ENCODE results near the gene TCERG1L. TPM values are rescaled to one million over a fixed set of nuclear protein-coding genes. Genes with fewer than 3 reads are reported as not detected.

TCERG1L gene
- total RNA-seq, 1 donor from 2014 or later: not detected

DNA sequence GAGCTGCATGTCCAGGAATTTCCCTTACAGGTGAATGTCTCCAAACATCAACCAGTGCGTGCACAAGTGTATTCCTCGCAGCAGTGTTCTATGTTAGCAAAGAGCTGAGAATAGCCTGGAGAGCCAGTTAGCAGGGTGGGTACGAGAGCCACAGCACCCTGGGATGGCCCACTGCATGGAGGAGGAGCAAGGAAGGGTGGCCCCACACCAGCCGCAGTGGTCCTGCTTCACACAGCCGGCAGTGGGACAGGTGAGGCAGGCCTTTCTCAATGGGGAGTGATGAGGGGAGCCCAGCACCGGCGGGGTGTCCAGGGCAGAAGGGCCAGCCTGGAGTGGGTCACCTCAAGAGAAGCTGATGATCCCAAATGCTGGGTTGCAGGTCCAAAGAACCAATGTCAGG is 240.7 kb downstream of the TCERG1L start:
- DNase-seq: no peak
- intact Hi-C loops (cut with micrococcal nuclease): no loop called here
- H3K9me3 Mint-ChIP-seq: no peaks in the 10 kb centered on the region

DNA sequence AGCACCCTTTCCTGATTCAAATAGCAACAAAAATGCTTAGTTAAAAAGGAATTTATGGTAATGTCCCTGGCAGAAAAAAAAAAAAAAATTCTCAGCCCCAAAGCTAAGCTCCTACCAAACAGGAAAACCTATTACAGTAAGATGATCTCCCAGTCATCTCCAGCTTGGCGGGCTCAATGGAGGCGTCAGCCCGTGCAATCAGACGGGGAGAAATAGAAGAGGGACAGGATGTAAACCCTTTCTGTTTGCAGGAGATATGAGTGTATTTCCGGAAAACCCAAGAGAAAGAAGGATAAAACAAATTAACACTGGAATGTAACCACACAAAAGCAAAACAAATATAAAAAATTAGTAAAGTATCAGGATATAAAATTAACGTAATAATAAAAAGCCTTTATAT is 242.8 kb downstream of the TCERG1L start:
- H3K27me3 Mint-ChIP-seq: no peaks in the 10 kb centered on the region
- intact Hi-C loops (cut with micrococcal nuclease): no loop called here
- no peaks in the 10 kb centered on the region for H3K9me3 Mint-ChIP-seq
- H3K27ac Mint-ChIP-seq: no peak overlapping the region
- no peak overlapping the region for H3K4me3 Mint-ChIP-seq
- no peaks in the 10 kb centered on the region for H3K4me1 Mint-ChIP-seq
- no peaks in the 10 kb centered on the region for H3K36me3 Mint-ChIP-seq (ENCODE audit: low read depth)
- DNase-seq: no peak

More for the DNA sequence above, 240.7 kb downstream of the TCERG1L start:
- Mint-ChIP-seq H3K4me3 (no peak overlapping the region), H3K36me3 (ENCODE audit: low read depth) (no peaks in the 10 kb centered on the region), H3K27ac (no peak overlapping the region), H3K27me3 (no peaks in the 10 kb centered on the region), H3K4me1 (no peaks in the 10 kb centered on the region)

- no peaks in the 10 kb centered on the region for H3K27me3 Mint-ChIP-seq
- no peaks in the 10 kb centered on the region for H3K4me1 Mint-ChIP-seq
- H3K27ac Mint-ChIP-seq: no peak overlapping the region
- intact Hi-C loops (cut with micrococcal nuclease): no loop called here
- no peaks in the 10 kb centered on the region for H3K36me3 Mint-ChIP-seq (ENCODE audit: low read depth)
- no peak overlapping the region for H3K4me3 Mint-ChIP-seq
- no peaks in the 10 kb centered on the region for H3K9me3 Mint-ChIP-seq
- no peak for DNase-seq
Observed at GRCh38 chr10:131068311-131068710, 243.2 kb downstream of the TCERG1L start.

GRCh38 chr10:131067690-131068089 is 243.8 kb downstream of the TCERG1L start:
- Mint-ChIP-seq H3K4me1 (no peaks in the 10 kb centered on the region), H3K27me3 (no peaks in the 10 kb centered on the region), H3K4me3 (no peak overlapping the region), H3K9me3 (no peaks in the 10 kb centered on the region), H3K27ac (no peak overlapping the region), H3K36me3 (ENCODE audit: low read depth) (no peaks in the 10 kb centered on the region)
- DNase-seq: no peak
- intact Hi-C loops (cut with micrococcal nuclease): no loop called here

GRCh38 chr10:131065673-131066305 is 245.7 kb downstream of the TCERG1L start:
- Mint-ChIP-seq H3K27ac (no peak overlapping the region), H3K4me1 (no peaks in the 10 kb centered on the region), H3K4me3 (no peak overlapping the region), H3K36me3 (ENCODE audit: low read depth) (no peaks in the 10 kb centered on the region), H3K27me3 (no peaks in the 10 kb centered on the region), H3K9me3 (no peaks in the 10 kb centered on the region)
- intact Hi-C loops (cut with micrococcal nuclease): no loop called here
- DNase-seq: no peak

GRCh38 chr10:131063311-131063710 is 248.2 kb downstream of the TCERG1L start:
- H3K4me1 Mint-ChIP-seq: no peaks in the 10 kb centered on the region
- DNase-seq: no peak
- no peaks in the 10 kb centered on the region for H3K27me3 Mint-ChIP-seq

GRCh38 chr10:131062621-131063260 is 248.8 kb downstream of the TCERG1L start:
- DNase-seq: no peak
- intact Hi-C loops (cut with micrococcal nuclease): no loop called here
- Mint-ChIP-seq H3K36me3 (ENCODE audit: low read depth) (no peaks in the 10 kb centered on the region), H3K27ac (no peak overlapping the region), H3K4me1 (no peaks in the 10 kb centered on the region), H3K4me3 (no peak overlapping the region), H3K27me3 (no peaks in the 10 kb centered on the region), H3K9me3 (no peaks in the 10 kb centered on the region)

More at GRCh38 chr10:131063311-131063710, 248.2 kb downstream of the TCERG1L start:
- Mint-ChIP-seq H3K27ac (no peak overlapping the region), H3K4me3 (no peak overlapping the region), H3K36me3 (ENCODE audit: low read depth) (no peaks in the 10 kb centered on the region), H3K9me3 (no peaks in the 10 kb centered on the region)
- intact Hi-C loops (cut with micrococcal nuclease): no loop called here

DNA sequence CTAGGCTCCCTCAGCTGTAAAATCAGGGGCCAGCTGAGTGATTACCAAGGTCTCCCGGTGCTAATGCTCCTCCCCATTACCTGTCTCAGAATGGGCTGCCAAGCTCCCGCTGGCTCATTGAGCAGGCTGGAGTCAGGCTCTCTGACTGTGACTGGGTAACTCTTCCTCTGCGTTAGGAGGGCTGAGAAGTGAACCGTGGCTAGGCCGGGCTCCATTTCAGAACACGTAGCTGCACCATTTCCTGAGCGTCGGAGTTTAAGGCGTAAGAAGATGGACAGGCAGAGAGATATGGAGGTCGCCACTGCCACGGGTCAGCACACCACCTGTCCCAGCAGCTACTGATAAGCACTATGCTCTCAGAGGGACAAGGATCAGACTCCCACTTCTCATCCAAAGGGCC is 250.3 kb downstream of the TCERG1L start:
- H3K27me3 Mint-ChIP-seq: no peaks in the 10 kb centered on the region
- H3K4me3 Mint-ChIP-seq: no peak overlapping the region
- H3K27ac Mint-ChIP-seq: no peak overlapping the region
- no peaks in the 10 kb centered on the region for H3K4me1 Mint-ChIP-seq
- intact Hi-C loops (cut with micrococcal nuclease): no loop called here
- H3K9me3 Mint-ChIP-seq: no peaks in the 10 kb centered on the region
- no peak for DNase-seq
- H3K36me3 Mint-ChIP-seq (ENCODE audit: low read depth): no peaks in the 10 kb centered on the region

- H3K36me3 Mint-ChIP-seq (ENCODE audit: low read depth): no peaks in the 10 kb centered on the region
Observed at GRCh38 chr10:131059881-131060280, 251.6 kb downstream of the TCERG1L start.

GRCh38 chr10:131058799-131059198 is 252.7 kb downstream of the TCERG1L start:
- Mint-ChIP-seq H3K27ac (no peak overlapping the region), H3K4me1 (no peaks in the 10 kb centered on the region), H3K36me3 (ENCODE audit: low read depth) (no peaks in the 10 kb centered on the region), H3K9me3 (no peaks in the 10 kb centered on the region), H3K4me3 (no peak overlapping the region), H3K27me3 (no peaks in the 10 kb centered on the region)
- DNase-seq: no peak
- intact Hi-C loops (cut with micrococcal nuclease): no loop called here

More at GRCh38 chr10:131059881-131060280, 251.6 kb downstream of the TCERG1L start:
- no peaks in the 10 kb centered on the region for H3K27me3 Mint-ChIP-seq
- no peaks in the 10 kb centered on the region for H3K9me3 Mint-ChIP-seq
- DNase-seq: no peak
- H3K4me3 Mint-ChIP-seq: no peak overlapping the region
- no peak overlapping the region for H3K27ac Mint-ChIP-seq
- intact Hi-C loops (cut with micrococcal nuclease): no loop called here
- H3K4me1 Mint-ChIP-seq: no peaks in the 10 kb centered on the region

DNA sequence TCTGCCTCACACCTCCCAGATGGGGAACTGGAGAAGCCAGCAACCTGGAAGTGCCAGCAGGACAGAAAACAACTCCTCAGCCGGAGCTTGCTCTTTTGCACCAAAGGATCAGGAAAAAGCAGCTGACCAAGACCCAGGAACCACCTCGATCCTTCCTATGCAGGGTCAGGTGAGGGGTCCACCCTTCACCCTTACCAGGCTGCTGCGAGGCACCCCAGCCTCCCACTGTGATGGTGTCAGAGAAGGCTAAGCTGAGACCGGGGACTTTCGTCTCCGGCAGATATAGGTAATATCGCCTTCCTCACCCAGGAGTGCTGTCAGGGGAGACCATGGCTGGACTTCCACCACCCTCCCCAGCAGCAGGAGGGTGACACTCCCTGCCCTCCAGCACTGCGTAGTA is 254.7 kb downstream of the TCERG1L start:
- intact Hi-C loops (cut with micrococcal nuclease): no loop called here
- no peak overlapping the region for H3K4me3 Mint-ChIP-seq
- DNase-seq: no peak
- H3K36me3 Mint-ChIP-seq (ENCODE audit: low read depth): no peaks in the 10 kb centered on the region
- H3K27me3 Mint-ChIP-seq: no peaks in the 10 kb centered on the region
- no peaks in the 10 kb centered on the region for H3K9me3 Mint-ChIP-seq
- H3K4me1 Mint-ChIP-seq: no peaks in the 10 kb centered on the region
- H3K27ac Mint-ChIP-seq: no peak overlapping the region

DNA sequence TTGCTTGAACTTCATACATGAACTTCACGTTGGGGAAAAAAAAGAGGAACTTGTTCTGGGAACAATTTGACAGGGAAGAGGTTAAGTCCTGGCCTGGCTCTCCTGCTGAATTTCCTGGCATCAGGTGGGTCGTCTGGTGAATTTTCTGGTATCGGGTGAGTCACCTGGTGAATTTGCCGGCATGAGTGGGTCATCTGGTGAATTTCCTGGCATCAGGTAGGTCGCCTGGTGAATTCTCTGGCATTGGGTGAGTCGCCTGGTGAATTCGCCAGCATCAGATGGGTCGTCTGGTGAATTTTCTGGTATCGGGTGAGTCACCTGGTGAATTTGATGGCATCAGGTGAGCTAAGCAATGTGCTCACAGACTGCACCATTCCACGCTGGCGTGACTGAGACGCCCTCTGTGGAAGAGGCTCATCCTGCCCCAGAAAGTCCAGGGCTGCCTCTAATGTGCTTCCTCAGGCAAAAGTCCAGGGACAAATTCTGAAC is 255.4 kb downstream of the TCERG1L start:
- Mint-ChIP-seq H3K36me3 (ENCODE audit: low read depth) (no peaks in the 10 kb centered on the region), H3K4me3 (no peak overlapping the region), H3K27ac (no peak overlapping the region), H3K4me1 (no peaks in the 10 kb centered on the region), H3K9me3 (no peaks in the 10 kb centered on the region), H3K27me3 (no peaks in the 10 kb centered on the region)
- no peak for DNase-seq
- intact Hi-C loops (cut with micrococcal nuclease): no loop called here

- Mint-ChIP-seq H3K27ac (no peak overlapping the region), H3K4me1 (no peaks in the 10 kb centered on the region), H3K36me3 (ENCODE audit: low read depth) (no peaks in the 10 kb centered on the region), H3K4me3 (no peak overlapping the region), H3K9me3 (no peaks in the 10 kb centered on the region), H3K27me3 (no peaks in the 10 kb centered on the region)
- no peak for DNase-seq
- intact Hi-C loops (cut with micrococcal nuclease): no loop called here
Observed at GRCh38 chr10:131055437-131055836, 256.1 kb downstream of the TCERG1L start.

DNA sequence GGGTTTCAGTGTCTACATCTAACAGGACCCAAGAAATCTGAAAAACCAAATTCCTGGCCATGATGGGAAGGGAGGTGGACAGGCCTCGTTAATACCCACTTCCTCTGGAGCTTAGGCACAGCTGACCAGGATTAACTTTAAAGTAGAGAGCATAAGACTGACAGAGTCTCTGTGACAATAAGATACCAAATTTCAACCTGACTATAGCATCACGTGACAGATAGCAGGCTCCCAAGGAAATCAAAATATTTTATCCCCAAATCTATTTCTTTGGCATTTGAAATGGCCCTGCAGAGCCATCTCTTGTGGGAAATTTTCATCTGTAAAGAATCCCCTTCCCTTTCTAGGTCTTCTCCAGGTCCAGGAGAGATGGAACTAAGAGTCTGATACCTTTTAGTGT is 258.3 kb downstream of the TCERG1L start:
- H3K27ac Mint-ChIP-seq: no peak overlapping the region
- H3K27me3 Mint-ChIP-seq: no peaks in the 10 kb centered on the region
- intact Hi-C loops (cut with micrococcal nuclease): no loop called here
- no peak for DNase-seq
- no peaks in the 10 kb centered on the region for H3K4me1 Mint-ChIP-seq
- no peak overlapping the region for H3K4me3 Mint-ChIP-seq
- H3K36me3 Mint-ChIP-seq (ENCODE audit: low read depth): no peaks in the 10 kb centered on the region
- H3K9me3 Mint-ChIP-seq: no peaks in the 10 kb centered on the region

Data from activated CD4-positive, alpha-beta T cell treated with anti-CD3 and anti-CD28 coated beads, Interleukin-2, amount 10 ng/mL, durations not matched to agents 24 days and 14 days (primary cell).